ENCODE data around the gene RASA1.

The RASA1 gene

GRCh38 chr5:87405472-87406155 lies 137.9 kb downstream of the RASA1 start:
- DNase-seq: no peak

DNA sequence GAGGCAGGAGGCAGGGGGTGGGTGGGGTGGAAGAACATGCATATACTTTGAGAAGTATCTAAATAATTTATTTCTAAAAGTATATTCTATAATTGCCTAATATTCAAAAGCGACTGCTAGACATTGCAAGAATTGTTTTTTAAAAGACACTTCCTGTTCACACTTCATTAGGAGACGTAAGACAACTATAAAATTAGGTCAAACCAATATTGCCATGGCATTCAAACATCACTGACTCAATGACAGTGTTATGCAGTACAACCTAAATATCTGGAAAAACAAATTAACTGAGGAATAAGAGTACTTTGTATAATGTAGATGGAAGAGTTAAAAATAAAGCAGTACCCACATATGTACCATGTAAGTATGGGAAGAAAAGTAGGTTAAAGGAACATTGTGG lies 140.5 kb downstream of the RASA1 start:
- DNase-seq: peak in 1 of 2 donors; percentile 49

DNA sequence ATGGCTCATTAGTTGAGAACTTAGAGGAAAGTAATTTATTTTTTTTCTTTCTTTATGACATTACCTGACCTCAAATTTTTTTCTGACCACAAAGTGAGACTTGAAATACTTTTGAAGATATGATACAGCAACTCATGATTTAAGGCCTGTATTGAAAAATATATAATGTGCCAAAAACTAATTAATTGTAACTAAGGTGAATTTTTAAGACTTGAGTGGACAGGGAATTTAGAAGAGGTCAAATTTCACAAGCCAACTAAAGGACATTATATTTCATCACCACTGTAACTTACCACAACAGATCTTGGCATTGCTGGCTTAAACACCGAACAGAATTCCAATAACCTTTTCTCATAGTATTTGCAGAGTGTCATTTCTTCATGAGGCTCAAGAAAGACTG lies 143.2 kb downstream of the RASA1 start:
- no peak for DNase-seq

- DNase-seq: peak in 1 of 2 donors; percentile 58
These were observed 143.9 kb downstream of the RASA1 start for GRCh38 chr5:87411586-87411972.

DNA sequence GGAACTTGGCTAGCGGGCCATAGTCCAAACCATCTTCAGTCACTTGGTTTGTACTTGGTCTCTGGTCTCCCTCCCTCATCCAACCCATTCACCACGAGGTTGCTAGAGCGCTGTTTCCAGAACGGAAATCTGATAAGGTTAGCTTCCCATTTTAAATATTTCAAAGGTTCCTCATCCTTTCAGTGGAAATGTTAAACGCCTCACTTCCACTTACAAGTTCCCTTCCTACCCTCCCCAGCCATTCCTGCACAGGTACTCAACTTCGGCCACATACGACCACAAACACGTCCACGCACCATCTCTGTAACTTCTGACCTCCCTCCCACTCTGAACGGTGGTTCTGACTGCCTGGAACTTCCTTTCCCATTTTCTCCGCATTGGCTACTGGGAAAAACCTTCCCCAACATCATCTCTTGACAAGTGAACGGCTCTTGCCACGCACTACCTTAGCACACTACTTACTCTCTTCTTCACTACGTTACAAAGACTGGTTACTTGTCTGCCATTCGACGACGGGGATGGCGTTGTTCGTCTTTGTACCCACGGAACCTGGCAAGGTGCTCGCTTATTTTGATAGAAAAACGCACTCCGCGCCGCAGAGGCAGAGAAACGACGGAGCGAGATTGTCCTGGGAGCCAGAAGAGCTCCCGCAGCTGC lies 144.4 kb downstream of the RASA1 start:
- DNase-seq: peak; percentile 38 to 55

DNA sequence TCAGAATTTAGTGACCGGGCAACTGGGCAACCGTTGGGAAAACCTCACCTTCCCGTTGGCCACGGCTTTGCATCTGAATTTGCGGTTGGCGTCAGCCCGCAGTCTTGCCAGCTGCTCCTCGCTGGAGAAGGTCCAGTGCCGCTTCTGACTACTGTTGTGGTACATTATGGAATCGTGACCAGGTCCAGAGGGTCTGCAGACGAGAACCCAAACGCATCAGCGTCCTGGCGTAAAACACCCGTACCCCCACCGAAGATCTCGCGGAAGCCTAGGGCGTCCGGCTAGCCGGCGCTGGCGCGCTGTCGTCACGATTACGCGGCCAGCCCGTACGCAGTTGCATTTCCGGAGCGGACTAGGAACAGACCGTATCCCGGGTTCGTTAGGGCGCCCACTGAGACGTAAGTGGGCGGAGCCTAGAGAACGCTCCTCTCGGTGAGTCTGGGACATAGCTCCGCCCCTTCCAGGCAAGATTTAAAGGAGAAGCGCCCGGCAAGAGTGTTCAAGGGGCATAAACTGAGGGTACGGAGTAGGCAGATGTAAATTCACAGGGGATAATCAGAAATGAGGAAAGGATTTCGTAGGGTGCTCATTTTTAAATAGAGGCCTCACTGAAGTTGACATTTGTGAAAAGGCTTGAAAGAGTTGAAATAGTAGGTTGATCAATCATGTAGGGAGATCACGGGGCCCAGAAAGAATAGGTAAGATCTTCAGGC lies 145.1 kb downstream of the RASA1 start, which contains the start of gene CCNH:
Gene CCNH (minus strand): TSS at position 301 of the 713 bp plus-strand sequence. CDS start 136 bp downstream, at position 165.
- peak; percentile 97 to 98 for DNase-seq

GRCh38 chr5:87413343-87413645 lies 145.6 kb downstream of the RASA1 start:
- DNase-seq: no peak

DNA sequence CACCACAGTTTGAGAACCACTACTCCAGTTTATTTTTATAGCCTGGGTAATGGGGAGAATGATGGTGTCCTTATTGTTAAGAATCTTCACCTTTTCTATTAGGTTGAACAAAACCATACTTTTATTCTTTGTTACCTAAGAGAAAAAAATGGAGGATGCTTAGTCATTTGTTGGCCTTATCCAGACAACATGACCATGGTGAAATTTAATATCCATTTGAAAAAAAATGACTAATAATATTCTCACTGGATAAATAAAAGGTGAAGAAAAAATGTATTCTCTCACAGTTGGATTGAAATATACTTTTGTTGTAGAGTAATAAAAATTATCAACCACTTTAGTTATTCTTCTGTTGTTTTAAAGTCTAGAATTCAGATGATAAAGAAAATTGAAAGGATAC lies 150.8 kb downstream of the RASA1 start:
- DNase-seq: no peak

- no peak for DNase-seq
These were observed 153.6 kb downstream of the RASA1 start for GRCh38 chr5:87421307-87421706.

DNA sequence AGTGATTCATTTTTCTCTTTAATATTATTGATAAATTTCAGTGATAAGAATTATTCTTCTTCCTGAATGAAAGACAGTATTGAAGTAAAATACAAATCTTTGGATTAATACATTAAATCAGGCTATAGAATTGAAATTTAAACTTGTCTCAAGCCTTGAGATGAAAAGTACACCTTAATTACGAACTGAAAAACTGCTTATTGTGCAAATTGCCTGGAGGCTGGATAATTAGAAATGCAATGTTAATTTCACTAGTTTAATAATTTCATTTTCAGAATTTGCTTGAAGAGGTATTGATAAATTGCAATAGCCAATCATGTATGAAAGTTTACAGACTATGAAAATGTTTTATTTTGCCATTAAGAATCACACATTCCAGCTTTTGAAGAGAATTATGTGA lies 156.1 kb downstream of the RASA1 start:
- DNase-seq: no peak

GRCh38 chr5:87430863-87431457 lies 163.3 kb downstream of the RASA1 start:
- DNase-seq: no peak

DNA sequence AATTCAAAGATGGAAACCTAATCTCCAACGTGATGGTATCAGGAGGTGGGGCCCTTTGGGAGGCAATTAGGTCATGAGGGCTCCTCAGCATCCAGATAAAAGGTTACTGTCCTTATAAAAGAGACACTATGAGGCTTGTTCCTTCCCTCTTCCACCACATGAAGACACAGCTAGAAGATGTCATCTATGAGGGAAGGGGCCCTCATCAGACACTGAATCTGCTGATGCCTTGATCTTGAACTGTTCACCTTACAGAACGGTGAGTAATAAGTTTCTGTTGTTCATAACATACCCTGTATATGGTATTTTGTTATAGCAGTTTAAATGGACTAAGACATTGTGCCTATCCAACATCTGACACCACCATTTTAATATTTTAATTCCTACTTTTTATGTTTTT lies 164.8 kb downstream of the RASA1 start:
- no peak for DNase-seq

DNA sequence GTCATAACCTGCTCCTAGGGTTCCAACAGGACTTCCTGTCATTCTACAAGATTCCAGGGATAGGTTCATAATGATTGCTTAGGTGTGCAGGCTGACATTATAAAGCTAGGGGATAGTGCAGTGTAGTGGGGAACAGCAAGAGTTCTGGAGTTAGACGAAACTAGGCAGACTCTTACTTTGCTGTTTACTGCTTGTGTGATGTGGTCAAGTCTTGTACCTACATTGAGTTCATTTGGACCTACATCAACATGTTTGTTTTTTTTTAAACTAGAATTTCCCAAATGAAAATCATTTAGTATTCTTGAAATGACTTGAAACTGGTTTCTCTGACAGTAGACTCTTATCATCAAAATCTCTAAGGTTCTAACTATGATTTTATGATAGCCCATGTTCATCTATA lies 166.3 kb downstream of the RASA1 start:
- DNase-seq: no peak

DNA sequence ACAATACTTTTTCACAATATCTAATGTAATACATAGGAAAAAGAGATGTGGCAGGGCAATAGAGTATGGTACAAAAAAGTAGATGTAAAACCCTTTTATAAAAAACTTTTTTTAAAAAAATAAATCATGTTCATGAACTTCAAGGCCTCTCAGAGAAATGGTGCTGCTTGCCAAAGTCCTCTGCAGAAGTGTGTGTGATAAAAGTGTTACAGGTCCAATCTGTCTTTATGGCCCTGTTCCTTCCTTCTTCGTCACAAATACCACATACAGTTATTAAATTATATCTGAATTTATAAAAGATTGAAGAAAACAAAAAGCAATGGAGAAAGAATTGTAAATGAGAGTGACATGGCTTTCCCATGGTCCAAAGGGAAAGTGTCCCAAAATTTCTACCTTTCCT lies 166.8 kb downstream of the RASA1 start:
- no peak for DNase-seq

DNA sequence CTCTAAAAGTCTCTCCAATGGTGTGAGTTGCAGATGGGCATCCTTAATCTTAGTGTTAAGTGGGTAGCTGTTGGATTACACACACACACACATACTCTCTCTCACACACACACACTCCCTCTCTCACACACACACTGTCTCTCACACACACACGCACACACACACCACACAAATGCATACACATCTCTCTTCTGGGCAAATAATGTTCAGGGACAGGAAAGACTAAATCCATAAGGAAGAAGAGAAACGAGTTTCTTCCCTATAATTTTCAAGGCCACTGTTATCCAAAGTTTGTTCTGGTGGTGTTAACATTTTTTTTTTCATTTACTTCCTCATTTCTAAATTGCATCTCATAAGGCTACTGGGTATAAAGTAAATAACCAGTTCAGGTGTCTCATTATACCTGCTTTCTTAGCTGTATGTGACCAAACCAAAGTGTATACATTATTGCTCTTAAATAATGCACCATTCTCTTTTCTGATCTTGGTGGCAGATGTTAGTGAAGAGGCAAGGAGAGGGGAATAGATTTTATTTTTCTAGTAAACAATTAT lies 167.5 kb downstream of the RASA1 start:
- DNase-seq: no peak

- no peak for DNase-seq
These were observed 170.0 kb downstream of the RASA1 start for GRCh38 chr5:87437724-87438123.

DNA sequence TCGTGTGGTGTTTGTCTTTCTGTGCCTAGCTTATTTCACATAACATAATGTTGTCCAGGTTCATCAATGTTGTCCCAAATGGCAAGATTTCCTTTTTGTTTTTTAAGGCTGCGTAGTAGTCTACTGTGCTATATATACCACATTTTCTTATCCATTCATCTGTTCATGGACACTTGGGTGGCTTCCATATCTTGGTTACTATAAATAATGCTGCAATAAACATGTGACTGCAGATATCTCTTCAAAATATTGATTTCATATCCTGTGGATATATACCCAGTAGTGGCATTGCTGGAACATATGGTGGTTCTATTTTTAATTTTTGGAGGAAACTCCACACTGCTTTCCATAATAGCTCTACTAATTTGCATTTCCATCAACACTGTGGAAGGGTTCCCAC lies 170.5 kb downstream of the RASA1 start:
- DNase-seq: no peak

All from CD4-positive, alpha-beta T cell treated with Interleukin-1 beta for 1 hour (primary cell).